Stimulated activated CD8-positive, alpha-beta memory T cell treated with anti-CD3 and anti-CD28 coated beads, Interleukin-2, amount 100 ng/mL, for 1 hour (primary cell): ENCODE data around the gene ILK.

Source experiments
- DNase-seq, 2 donors: peaks; one replicate each; pipeline ENCODE4 v3.0.0-alpha.2; 2020; ENCODE audit warnings: low read depth in 2 of 2

The ILK gene

DNA sequence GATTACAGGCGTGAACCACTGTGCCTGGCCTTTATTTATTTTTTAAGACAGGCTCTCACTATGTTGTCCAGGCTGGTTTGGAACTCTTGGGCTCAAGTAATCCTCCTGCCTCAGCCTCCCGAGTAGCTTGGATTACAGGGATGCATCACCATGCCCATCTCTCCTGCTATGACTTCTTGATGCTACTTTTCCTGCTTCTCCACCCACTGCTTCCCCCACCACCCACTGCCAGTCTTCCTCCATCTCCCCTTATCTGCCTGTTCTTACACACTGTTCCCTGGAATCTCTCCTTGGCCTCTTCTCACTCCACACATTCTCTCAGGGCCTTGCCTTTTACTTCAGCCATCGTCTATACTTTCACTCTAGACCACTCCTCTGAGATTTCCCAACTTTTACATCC lies 32.9 kb downstream of the ILK start:
- no peak for DNase-seq

DNA sequence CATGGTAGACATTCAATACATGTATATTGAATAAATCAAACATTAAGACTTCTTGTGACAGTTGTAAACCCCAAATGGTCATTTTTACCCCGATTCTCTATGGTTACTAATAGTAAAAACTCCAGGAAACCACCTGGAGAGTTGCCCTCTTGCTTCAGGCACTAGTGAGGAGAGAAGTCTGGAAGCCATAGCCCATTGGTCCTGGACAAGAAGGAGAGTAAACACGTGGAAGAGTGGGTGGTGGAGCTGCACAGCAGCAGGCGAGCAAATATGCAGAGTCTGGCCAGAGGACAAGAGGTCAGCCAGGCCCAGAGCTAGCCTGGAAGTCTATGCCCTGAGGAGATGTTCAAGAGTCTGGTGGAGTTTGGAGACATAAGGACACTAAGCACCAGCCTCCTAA lies 34.3 kb downstream of the ILK start:
- DNase-seq, result no peak

DNA sequence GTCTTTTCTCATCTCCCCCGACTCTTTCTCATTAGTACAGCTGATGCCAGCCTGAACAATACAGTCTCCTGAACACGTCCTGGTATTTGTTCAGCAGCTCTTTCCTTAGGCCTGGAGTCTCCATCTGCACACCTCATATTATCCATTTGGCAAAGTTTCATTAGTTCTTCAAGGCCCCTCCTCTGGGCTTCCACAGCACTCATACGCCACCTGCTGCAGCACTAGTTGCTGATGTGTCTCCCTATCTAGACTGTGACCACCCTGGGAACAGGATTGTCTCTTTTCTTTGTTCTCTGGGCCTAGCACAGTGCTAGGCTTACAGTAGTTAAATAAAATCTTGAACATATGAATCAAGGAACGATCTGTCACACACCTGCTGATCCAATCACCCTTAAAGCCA lies 34.9 kb downstream of the ILK start:
- DNase-seq, result no peak

DNA sequence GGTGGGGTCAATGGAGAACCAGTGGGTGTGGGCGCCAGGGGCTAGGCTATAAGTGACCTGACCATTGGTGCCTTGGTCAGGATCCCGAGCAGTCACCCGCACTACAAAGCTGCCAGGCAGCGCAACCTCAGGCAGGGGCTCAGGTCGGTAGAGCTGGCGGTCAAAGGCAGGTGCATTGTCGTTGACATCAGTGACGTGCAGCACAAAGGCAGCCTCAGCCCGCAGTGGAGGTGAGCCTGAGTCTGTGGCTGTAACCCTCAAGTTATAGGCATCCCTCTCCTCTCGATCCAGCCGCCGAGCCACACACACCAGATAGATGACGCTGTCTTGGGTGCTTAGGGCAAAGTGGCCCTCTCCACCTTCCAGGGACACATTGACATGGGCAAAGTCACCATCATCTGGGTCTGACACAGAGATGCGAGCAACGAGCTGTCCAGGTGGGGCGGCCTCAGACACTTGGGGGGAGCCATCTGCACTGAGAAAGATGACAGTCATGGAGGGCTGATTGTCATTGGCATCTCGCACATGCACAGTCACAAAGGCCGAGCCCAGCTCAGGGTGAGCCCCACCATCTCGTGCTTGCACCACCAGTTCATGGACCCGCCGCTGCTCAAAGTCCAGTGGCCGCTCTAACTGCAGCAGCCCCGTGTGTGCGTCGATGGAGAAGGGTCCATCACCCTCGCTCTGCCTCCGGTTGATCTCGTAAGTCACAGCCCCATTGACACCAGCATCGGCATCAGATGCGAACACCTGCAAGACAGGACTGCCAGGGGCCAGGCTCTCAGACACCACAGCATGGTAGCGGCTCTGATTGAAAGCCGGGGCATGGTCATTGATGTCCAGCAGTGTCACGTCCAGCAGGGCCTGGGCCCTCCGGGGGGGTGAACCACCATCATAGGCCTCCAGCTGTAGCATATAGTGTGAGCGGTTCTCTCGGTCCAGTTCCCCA lies 36.7 kb downstream of the ILK start:
- no peak for DNase-seq

DNA sequence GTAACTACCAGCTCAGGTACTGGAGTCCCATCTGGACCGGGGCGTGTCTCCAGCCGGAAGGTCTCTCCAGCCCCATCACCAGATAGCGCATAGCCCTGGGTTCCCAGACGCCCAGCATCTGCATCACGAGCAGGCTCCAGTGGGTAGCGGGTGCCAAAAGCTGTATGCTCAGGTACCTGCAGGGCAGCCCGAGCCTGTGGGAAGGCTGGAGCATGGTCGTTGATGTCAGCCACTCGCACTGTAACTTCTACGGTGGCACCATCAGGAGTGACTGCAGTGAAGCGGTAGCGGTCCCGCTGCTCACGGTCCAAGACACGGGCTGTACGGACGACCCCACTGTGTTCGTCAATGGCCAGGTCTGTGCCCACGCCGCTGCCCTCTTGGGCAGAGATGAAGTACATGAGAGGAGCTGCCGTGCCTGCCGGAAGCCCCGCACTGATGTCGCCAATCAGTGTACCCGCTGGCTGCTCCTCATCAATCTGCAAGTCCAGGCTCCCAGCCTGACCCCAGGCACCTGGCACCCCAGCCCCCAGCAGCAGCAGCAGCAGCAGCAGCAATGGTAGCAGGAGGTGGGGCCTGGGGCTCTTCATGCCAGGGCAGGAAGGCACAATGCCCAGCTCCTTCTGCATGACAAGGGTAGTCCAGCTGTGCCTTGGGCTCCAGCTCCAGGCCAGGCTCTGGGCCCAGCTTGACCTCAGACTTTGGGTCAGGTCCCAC lies 37.6 kb downstream of the ILK start:
- DNase-seq, result no peak

DNA sequence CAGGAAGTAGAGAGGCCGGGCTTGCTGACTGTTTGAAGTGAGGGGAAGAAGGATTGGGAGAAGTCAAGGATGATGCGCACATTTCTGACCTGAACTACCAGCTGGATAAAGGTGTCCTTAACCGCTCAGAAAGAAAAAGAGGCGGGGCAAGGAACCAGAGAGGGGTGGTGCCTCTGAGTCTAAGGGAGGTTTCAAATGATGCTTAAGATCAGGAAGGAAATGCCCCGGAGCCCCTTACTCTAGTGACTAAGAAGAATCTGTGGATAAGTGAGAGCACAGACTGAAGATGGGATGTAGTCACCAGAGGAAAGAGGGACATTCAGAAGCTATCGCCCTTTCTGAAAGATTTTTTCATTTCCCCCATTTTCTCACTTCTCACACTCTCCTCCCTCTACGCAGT lies 39.4 kb downstream of the ILK start:
- no peak for DNase-seq

DNA sequence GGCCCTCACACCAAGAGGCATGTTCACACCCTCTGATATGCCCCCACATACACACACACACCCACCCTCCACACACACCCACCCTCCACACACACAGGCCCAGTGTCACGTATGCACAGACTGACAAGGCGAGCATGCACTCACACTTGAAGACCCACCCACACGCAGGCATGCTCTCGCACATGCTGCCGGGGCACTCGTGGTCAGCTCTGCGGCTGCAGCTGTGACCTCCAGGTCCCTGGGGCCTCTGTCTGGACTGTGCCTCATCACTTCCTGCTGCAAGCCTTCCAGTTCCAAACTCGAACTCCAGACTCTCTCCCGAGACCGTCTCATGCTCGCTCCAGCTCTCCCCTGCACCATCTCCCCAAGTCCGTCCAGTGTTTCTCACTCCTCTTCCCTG lies 42.5 kb downstream of the ILK start:
- DNase-seq, result no peak

DNA sequence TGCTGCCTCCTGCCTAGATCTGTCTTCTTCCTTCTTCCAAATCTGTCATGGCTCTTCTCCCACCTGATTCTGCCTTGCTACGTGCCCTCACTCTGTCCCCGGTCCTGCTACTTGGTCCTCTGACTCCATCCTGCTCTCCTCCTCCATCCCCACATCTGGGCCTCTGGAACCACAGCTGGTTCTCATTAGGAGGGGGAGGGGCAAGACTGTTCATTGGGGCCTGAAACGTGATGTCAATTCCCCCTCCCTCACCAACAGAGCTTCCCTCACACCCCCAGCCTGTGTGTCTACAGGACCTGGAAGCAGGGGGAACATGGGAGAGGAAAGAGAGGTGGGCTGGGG lies 43.0 kb downstream of the ILK start:
- no peak for DNase-seq

DNA sequence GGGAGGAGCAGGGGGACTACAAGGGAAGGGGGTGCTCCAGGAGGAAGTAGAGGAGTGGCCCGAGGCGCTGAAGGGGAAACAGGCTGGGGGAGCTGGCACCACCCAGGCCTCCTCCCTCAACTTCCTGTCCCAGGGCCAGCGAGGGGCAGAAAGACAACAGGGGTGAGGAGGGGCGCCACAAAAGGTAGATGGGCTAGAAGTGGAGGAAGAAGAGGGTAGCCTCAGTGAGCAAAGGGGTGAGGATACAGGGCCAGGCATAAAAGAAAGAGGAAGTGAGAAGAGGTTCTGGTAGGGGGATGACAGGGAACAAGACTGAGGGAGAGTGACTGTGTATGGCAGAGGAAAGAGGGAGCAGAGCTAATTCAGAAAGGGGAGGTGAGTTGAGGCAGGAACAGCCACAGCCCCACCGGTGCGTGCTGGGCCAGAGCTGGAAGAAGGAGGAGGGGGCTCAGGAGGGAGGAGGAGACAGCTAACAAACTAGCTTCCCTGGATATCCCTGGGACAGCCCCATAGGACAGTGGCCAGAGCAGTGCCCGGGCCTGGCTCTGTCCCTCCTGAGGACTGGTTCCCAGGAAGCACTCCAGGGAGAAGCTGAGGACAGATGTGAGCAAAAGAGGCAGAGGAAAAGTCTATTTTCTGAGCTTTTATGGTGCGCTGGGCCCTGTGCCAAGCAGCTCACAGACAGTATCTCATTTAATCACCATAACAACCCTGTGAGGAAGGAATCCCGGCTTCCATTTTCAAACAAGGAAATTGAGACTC lies 43.5 kb downstream of the ILK start:
- DNase-seq, result no peak

DNA sequence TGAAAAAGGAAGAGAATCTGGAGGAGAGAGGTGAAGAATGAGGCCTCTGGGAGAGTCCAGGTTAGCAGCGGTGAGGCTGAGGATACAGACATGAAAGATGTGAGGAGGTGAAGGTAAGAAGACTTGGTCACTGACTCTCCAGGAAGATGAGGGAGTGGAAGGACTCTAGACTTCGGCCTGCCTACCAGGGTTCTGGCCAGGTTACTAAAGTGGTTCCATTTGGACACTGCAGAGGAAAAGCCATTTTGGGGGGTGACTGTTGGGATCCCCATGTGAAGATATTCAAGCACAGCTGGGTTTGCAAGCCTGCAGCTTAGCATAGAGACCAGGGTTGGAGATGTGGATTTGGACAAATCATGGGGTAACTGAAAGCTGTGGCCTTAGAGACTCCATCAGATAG lies 44.3 kb downstream of the ILK start:
- no peak for DNase-seq

DNA sequence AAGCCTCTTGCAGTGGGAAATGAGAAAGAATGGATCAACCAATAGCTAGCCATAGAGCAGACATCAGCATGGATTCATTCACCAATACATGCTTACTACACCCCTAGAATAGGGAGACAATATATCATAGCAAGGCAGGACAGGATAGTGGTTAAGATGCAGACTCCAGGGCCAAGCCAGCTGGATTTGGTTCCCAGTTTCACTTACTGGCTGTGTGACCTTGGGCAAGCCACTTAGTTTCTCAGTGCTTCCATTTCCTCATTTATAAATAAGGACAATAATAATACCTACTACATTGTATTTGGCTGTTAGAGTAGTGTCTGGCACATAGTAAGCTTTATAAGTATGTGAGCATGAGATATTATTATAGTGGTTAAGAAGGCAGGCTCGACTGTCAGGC lies 44.9 kb downstream of the ILK start:
- no peak for DNase-seq

DNA sequence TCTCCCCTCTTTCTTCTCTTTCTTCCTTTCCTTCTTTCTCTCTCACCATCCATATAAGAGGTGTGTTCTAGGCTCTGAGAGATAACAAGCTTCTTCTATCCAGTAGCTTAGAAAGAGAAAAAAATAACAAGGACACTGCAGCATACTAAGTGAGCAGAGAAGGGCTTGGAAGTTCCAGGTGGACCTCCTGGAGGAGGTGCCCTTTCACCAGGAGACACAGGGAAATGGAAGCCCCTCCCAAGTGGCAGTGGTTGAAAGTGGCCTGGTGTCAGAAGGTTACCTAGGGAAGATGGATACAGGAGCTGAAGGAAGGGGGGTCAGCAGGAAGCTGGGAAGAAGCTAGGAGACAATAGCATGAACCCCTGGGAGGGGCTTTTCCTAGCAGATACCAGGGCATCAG lies 46.5 kb downstream of the ILK start:
- DNase-seq, result no peak

DNA sequence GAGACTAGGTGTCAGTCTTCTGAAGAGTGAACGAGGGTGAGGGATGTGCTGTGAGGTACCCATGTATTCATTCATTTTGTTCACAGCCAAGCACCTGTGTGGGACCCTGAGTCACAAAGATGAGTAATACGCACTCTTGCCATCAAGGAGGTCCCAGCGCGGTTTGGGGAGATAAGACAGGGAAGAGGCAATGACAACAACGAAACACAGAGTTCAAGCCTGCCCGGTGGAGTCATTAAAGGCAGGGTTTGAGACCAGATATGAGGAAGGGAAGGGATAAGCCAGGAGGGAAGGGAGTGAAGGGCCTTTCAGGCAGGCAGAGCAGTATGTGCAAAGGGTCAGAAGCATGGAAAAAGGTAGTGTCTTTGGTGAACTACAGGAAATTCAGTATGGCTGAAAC lies 47.4 kb downstream of the ILK start:
- DNase-seq, result no peak

DNA sequence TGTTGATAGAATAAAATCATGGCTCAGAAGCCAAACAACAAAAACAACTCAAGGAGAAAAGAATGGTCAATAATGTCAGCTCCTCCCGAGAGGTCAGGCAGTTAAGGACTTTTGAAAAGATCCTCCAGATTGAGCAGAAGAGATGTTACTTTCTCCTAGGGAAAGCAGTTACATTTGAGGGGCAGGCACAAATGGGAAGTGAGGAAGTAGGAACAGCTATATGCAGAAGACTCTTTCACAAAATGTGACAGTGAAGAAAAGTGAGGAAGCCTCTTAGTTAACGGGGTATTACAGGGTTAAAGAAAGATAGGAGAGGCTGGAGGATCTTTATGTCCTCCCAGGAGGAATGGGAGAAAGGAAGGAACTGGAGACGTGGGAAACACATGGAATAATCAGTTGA lies 48.6 kb downstream of the ILK start:
- no peak for DNase-seq

DNA sequence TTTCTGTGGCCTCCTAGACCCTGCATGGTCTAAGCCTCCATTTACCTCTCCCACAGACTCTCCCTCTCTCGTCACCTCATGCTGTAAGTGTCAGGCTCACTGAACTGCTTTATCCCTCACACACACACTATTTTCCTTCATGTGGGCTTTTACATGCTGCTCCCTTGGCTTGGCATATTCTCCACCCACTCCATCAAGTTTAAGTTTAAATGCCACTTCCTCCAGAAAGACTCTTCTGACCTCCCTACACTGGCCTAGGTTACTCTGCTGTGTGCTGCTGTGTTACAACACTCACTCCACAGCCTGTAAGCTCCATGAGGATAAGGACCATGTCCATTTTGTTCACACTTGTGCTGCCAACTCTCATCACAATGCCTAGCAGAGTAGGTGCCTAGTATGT lies 49.5 kb downstream of the ILK start:
- no peak for DNase-seq

DNA sequence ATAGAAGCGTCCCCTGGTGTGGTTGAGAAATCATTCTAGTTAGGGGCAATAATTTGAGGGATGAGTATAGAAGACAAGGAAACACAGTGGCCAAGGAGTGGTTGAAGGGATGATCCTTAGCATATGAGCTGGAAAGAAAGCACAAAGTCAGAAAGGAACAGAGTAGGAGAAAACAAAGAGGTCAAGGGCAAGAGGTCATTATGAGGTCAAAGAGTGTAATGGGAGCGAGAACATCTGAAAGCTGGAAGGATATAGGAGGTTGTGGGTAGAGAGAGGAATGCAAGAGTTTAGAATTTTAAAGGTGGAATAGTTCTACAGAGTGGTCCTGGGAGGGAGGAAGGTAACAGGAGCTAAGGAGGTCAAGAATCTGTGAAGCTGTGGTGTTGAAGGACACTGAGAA lies 50.1 kb downstream of the ILK start:
- DNase-seq, result no peak

DNA sequence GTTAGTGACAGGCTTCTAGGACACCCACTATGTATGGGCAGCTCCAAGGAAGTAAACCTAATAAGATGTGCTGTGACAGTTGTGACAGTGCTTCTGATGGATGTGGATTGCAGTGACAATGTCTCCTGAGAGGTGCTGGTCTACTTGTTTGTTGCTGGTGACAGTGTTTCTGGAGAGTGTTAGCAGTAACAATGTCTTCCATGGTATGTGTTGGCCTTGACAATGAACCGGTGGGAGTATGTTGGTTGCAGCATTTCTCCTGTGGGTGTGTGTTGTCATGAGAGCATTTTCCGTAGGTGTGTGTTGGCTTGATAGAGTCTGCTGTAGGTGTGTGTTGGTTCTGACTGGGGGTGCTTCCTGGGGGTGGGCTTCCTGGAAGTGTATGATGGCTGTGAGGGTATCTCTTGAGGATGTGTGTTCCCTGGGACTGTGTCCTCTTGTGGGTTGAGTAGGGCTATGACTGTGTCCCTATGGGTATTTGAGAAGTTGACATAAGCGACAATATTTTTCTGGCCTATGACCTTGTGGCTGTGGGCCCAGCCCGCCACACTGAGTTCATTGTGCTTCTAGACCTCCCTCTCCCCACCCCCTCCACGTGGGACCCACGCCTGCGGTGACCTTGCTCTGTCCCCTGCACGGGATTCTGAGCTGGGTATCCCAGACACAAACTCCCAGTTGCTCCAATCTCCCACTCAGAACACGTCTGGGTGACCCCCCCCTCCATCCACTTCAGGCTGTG lies 50.9 kb downstream of the ILK start:
- DNase-seq, result no peak

DNA sequence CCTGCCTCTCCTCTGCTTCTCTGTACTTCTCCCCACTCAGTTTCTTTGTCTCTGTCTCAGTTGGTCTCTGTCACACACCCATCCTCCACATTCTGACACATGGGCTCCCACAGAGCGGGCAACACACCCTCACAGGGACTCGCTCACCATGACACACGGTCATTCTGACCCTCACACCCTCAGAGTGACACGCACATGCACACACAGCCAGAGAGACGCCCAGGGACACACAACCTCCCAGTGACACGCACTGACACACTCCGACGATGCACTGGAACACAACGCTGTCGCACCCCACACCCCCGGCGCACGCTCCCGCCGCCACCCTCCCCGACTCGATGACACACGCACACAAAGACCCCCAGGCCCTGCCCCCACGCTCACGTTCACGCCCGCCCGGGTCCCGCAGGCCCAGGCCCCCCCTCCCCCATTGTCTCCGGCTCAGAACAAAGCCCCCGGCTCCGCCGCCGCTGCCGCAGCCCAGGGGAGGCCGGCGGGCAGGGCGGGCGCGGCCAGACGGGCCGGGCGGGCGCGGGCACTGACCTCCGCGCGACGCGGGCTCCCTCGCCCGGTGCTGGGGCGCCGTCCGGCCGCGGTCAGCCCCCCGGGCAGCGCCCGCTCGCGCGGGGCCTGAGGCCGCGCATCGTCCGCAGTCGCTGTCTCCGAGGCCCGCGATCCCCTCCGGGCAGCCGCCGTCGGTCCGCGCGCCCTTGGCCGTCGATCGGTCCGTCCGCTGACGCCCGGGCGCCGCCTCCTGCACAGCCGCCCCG lies 51.6 kb downstream of the ILK start:
- DNase-seq, result no peak

DNA sequence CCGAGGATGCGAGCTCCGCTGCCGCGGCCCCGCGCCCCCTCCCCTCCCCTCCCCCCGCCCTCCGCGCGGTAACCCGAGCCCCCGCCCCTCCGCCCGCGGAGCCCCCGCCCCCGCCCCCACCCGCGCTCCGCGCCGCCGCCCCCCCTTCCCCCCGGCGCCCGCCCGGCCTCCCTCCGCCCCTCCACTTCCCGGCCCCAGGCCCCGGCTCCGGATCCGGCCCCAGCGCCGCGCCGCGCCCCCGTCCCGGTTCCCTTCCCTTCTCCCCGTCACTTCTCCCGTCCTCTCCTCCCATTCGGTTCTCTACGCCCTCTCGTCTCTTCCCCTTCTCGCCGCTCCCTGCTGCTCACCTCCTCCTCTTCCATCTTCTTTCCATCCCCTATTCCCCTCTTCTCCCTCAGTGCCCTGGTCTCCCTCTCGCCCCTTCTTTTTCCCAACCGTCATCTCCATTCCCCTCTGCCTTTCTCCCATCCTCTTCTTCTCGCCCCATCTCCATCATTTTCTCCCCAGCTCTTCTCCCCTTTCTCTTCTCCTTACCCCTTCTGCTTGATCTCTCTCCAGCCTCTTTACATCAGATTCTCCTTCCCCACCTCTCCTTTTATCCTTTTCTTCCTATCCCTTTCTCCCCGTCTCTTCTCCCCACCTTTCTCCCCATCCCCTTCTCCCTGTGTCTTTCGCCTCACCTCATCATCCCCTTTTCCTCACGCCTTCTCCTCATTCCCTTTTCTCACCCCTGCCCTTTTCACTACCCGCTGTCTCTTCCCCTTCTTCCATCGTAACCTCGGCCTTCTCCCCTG lies 52.4 kb downstream of the ILK start, which contains the start of gene DCHS1:
Gene DCHS1, minus strand, starts transcription at position 20 of the 794 bp plus-strand sequence. CDS start 14,196 bp downstream, outside the sequence.
- no peak for DNase-seq

DNA sequence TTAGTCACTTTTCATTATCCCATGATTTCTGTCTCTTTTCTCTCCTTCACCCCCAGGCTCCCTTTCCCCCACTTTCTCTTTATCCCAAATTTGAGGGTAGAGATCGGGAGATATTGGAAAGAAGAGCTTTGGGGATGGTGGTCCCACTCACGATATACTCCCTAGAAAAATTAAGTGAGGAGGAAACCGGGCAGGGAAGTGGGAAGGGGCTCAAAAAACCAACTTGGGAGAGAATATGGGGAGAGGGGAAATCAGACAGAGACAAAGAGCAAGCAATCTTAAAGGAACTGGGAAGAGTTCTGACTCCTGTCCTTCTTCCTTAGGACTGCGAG lies 53.0 kb downstream of the ILK start:
- no peak for DNase-seq
